ENCODE measurements around the gene RPAIN. TPM values are rescaled to one million over a fixed set of nuclear protein-coding genes. Genes with fewer than 3 reads are reported as not detected.

Gene RPAIN
- total RNA-seq, 2 donors from 2014 or later, result 25.4 to 30.7 TPM

DNA sequence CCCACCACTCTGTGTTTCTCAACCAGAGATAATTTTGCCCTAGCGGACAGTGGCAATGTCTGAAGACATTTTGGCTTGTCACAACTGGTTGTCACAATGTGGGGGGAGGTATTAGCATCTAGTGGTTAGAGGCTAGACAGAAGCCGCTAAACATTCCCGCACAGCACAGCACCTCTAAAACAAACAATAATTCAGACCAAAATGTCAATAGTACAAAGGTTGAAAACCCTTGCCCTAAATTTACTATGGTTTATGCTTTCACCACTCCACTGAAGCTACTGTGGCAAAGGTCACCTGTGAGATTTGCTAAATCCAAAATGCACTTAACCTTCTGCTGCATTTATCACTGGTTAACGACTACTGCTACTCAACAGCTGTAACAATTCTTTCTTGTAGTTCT is 14.6 kb upstream of the RPAIN start:
- Histone ChIP-seq H3K4me1 (no peaks in the 10 kb centered on the region), H3K9ac (ENCODE audit: low read depth in 2 of 2, low read length in 2 of 2) (no peak overlapping the region), H3K36me3 (peaks cover 19% of the 10 kb centered on the region), H3K4me3 (no peak overlapping the region), H3K9me3 (no peaks in the 10 kb centered on the region), H3K27ac (no peak overlapping the region), H3K27me3 (no peaks in the 10 kb centered on the region)
- no peak for DNase-seq
- intact Hi-C loops (cut with DNase I), result no loop called here
- no peak for TF ChIP-seq CTCF (IDR thresholded peaks at IDR 0.05)

GRCh38 chr17:5408186-5408585 is 11.8 kb upstream of the RPAIN start:
- H3K27me3 ChIP-seq, result no peaks in the 10 kb centered on the region
- no peak overlapping the region for H3K27ac ChIP-seq
- H3K36me3 ChIP-seq, result peaks cover 22% of the 10 kb centered on the region
- no peak overlapping the region for H3K9ac ChIP-seq (ENCODE audit: low read depth in 2 of 2, low read length in 2 of 2)
- no peaks in the 10 kb centered on the region for H3K4me1 ChIP-seq
- DNase-seq, result no peak
- H3K9me3 ChIP-seq, result no peaks in the 10 kb centered on the region
- intact Hi-C loops (cut with DNase I), result no loop called here
- TF ChIP-seq CTCF (IDR thresholded peaks at IDR 0.05), result no peak
- no peak overlapping the region for H3K4me3 ChIP-seq

- Histone ChIP-seq H3K27me3 (no peaks in the 10 kb centered on the region), H3K9ac (ENCODE audit: low read depth in 2 of 2, low read length in 2 of 2) (no peak overlapping the region), H3K9me3 (no peaks in the 10 kb centered on the region), H3K36me3 (peaks cover 26% of the 10 kb centered on the region), H3K4me3 (no peak overlapping the region), H3K4me1 (peaks cover 7% of the 10 kb centered on the region), H3K27ac (no peak overlapping the region)
- no peak for TF ChIP-seq CTCF (IDR thresholded peaks at IDR 0.05)
- no peak for DNase-seq
- intact Hi-C loops (cut with DNase I), result no loop called here
These were observed 9.2 kb upstream of the RPAIN start for GRCh38 chr17:5410594-5411272.

DNA sequence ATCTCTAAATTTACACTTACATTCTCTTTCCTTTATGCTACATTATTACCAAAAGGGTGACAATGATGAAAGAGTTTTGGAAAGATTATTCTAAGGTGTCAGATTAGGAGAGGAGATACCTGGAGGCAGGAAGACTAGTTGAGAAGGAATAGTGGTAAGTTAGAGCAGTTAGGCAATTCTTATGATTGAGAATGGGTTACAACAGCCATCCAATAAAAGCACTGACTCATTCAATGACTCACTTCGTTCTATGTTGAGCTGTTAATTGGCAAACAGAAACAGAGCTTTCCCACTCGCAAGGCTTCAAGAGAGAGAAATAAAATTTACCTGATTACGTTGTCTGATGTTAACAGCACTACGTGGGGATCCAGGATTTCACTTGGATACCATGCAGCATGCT is 6.3 kb upstream of the RPAIN start:
- no peak overlapping the region for H3K9ac ChIP-seq (ENCODE audit: low read depth in 2 of 2, low read length in 2 of 2)
- peaks cover 19% of the 10 kb centered on the region for H3K4me1 ChIP-seq
- TF ChIP-seq CTCF (IDR thresholded peaks at IDR 0.05), result no peak
- no peak overlapping the region for H3K4me3 ChIP-seq
- no peaks in the 10 kb centered on the region for H3K9me3 ChIP-seq
- peak overlapping the region; percentile 68 for H3K27ac ChIP-seq
- peaks cover 15% of the 10 kb centered on the region for H3K36me3 ChIP-seq
- H3K27me3 ChIP-seq, result no peaks in the 10 kb centered on the region
- intact Hi-C loops (cut with DNase I), result no loop called here
- peak; percentile 29 for DNase-seq

DNA sequence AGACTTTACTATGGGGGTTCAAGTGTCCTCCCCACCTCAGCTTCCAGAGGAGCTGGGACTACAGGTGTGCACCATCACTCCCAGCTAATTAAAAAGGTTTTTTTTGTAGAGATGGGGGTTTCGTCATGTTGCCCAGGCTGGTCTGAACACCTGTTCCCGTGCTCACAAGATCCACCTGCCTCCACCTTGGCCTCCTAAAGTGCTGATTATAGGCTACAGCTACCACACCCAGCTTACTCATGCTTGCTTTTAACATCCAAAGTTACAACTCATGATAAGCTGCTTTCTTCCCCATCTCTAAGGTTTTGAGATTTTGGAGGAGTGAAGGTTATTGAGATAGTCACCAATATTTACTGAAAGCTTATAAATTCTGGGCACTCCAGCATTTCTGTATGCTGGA is 3.1 kb upstream of the RPAIN start:
- DNase-seq, result peak; percentile 71
- Histone ChIP-seq H3K4me3 (no peak overlapping the region), H3K9me3 (no peaks in the 10 kb centered on the region), H3K9ac (ENCODE audit: low read depth in 2 of 2, low read length in 2 of 2) (no peak overlapping the region), H3K27ac (peak overlapping the region; percentile 90), H3K27me3 (no peaks in the 10 kb centered on the region), H3K4me1 (peaks cover 23% of the 10 kb centered on the region), H3K36me3 (peaks cover 7% of the 10 kb centered on the region)
- TF ChIP-seq CTCF (IDR thresholded peaks at IDR 0.05), result no peak
- intact Hi-C loops (cut with DNase I), result no loop called here
